ENCODE results near the gene SLC6A8.
"Not testable (repeated sequence)": the region's sequence is repeated elsewhere in the genome, so short reads cannot be mapped to it uniquely, and the experiment has no call there.

The SLC6A8 gene

DNA sequence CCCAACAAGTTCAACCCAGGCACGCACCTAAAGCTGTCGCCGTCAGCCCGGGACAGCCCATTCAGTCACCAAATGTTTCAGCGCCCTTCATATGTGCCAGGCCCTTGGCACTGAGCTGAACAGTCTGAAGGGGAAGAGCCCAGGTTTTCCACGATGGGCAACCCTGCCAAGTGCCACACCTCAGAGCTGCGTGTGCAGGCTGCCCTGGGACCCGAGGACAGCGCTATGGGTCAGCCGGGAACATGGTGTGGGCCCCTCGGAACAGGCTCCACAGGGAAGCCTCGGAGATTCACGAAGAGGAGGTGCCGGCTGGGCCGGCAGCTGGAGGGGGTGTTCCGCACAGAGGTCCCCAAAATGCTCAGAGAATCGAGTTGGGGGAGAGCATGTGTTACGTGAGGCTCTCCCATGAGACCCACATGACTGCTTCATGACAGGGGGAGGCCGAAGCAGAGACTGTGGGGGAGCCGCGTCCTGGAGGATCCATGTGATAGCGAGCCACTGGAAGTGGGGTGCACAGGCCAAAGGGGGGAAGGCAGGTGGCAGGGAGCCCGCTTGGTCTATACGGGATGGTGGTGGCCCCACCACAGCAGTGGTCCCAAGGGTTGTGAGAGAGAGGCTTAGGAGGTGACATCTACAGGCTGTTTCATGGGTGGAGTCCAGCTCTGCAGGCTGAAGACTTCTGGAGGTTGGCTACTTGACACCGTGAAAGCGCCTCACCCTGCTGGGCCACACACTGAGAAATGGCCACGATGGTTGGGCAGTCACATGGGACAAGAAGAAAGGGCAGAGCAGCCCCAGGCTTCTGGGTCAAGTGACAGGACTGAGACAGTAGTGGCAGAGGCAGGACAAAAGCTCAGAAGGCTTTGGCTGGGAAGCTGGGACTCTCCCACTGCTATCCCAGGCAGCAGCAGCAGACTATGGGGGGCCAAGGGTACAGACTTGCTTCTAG, 22.3 kb downstream of the SLC6A8 start:
- DNase-seq: no peak

DNA sequence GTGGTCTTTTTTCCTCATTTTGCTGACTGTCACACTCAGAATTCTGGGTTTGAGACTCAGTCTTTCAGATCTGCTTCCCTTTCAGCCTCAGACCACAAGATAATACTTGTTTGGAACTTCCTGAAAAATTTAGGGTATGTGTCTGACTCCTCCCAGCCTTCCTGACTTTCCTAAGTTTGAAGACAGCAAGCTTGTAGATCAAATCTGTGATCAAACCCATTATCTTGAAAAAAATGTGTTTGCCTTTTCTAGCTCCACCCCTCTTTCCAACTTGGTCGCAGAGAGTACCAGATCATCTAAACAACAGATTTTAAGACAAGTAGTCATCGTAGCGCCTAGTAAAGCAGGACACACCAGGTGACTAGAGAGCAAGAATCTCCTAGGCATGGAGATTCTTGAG, 26.5 kb downstream of the SLC6A8 start:
- no peak for DNase-seq

DNA sequence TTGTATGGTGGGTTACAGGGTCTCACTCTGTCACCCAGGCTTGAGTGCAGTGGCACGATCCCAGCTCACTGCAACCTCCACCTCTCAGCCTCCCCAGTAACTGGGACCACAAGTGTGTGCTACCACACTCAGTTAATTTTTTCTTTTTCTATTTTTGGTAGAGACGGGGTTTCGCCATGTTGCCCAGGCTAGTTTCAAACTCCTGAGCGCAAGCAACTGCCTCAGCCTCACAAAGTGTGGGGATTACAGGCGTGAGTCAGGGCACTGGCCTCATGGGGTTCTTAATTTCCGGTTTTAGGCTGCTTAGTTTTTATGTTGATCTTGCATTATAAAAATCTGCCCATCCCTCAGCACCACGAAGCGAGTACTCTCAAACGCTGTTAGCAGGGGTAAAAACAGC, 29.7 kb downstream of the SLC6A8 start:
- no peak for DNase-seq

- no peak for DNase-seq
Observed at GRCh38 chrX:153719238-153719637, 31.5 kb downstream of the SLC6A8 start.

GRCh38 chrX:153719701-153720100, 32.0 kb downstream of the SLC6A8 start:
- DNase-seq: no peak

DNA sequence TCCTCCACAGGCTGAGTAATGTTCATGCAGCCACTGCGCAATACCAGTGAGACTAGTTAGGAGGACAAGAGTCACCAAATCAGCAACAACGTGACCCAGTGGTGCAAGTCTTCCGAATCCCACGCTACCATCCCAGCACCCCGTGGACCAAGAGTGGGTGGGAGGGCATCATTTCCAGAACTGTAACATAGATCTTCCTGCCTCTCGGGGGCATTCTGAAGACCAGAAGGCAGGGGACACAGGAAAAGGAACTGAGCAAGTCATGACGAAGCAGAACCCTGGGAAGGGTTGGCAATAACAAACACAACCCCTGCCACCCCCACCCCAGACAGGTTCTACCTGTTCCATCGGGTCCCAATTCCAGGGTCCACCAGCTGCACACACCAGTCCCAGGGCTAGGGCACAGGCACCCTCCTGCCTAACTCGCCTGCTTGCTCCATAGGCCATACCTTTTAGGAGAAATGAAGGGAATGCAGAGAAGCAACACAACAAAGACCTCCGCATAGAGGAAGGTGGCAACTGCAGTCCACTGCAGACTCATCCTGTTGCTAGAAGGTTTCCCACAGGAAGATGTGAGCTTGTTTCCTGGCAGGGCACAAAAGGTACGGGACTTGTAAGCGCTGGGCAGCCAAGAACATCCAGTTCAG, 35.1 kb downstream of the SLC6A8 start:
- no peak for DNase-seq

DNA sequence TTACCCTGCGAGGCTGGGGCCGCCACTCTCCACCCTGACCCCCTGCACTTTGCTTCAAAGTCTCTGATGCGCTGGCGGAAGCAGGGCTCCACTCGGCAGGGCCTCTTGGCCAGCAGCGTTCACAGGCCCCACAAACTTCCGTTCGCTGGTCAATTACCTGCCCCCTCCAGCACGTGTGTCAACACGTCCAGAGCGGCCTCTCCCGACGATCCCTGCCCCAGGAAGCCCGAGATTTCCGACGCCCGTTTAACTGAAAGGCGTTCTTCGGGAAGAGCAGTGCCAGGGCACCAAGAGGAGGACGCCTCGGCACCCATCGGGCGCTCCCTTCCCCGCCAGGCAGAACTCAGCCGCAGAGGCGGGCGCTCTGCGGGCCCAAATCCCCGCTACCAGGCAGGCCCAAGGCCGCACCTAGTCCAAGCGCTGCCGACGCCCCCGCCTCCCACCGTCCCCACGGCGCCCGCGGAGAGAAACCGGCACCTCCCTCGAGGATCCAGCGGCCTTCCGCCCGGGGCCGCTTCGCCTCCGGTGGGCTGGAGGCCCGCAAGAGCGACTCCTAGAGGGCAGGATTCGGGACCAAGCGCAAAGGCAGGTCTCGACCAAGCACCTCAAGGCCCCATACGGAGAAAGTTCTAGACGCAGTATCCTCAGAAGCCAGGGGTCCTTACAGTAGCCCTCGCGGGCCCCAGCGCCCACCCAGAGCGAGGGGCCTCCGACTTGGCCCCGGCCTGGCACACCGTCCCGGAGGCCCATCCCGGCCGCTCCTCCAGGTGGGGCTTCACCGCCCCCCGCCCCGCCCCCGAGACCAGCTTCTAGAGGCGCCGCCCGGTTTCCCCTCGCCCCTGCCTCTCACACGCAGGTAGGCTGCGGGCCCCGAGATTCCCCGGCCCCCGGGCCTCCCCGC, 35.9 kb downstream of the SLC6A8 start:
- no peak for DNase-seq

GRCh38 chrX:153724252-153725038, 36.7 kb downstream of the SLC6A8 start, which contains the start of the genes ABCD1 and BCAP31:
ABCD1 (plus strand) TSS chrX:153724856; CDS start chrX:153725267, 411 bp downstream.
BCAP31 (minus strand) TSS chrX:153724387; CDS start chrX:153723244, 1,143 bp downstream.
- DNase-seq: peak; percentile 93

GRCh38 chrX:153725039-153725831, 37.5 kb downstream of the SLC6A8 start:
- peak; percentile 31 for DNase-seq

DNA sequence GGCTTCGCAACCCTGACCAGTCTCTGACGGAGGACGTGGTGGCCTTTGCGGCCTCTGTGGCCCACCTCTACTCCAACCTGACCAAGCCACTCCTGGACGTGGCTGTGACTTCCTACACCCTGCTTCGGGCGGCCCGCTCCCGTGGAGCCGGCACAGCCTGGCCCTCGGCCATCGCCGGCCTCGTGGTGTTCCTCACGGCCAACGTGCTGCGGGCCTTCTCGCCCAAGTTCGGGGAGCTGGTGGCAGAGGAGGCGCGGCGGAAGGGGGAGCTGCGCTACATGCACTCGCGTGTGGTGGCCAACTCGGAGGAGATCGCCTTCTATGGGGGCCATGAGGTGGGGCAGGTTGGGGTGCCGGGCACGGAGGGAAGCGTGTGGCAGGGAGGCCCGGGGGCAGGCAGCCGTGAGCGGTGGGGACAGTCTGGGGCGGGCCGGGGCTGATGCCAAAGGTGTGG, 38.1 kb downstream of the SLC6A8 start:
- no peak for DNase-seq

GRCh38 chrX:153726286-153727122, 38.8 kb downstream of the SLC6A8 start:
- DNase-seq: peak; percentile 63

GRCh38 chrX:153727123-153727931, 39.6 kb downstream of the SLC6A8 start:
- DNase-seq: peak; percentile 56

DNA sequence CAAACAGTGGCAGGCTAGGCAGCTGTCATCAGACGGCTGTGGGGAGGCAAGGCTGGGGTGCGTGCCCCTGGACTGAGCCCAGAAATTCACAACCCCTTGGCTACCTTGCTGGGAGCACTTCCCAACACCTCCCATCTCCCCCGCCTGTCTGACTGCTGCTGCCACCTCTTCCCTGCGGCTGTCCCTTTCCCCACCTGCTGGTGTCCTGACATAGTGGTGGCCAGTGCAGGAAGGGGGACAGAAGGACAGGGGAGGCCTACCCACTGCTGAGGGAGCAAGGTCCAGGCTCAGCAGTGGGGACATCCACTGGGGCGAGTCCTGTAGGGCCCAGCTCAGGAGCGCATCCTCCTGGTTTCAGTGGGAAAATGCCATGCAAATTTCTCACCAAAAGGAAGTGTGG, 40.4 kb downstream of the SLC6A8 start:
- no peak for DNase-seq

GRCh38 chrX:153728951-153729631, 41.4 kb downstream of the SLC6A8 start:
- DNase-seq: no peak

DNA sequence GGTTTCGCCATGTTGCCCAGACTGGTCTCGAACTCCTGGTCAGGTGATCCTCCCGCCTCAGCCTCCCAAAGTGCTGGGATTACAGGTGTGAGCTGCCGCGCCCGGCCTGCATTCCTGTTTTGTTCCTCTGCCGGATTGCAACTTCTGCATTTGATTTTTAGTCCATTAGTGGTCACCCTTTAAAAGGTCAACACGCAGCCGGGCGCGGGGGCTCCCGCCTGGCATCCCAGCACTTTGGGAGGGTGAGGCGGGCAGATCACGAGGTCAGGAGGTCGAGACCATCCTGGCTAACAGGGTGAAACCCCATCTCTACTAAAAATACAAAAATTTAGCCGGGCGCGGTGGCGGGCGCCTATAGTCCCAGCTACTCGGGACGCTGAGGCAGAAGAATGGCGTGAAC, 42.4 kb downstream of the SLC6A8 start:
- not testable (repeated sequence) for DNase-seq

GRCh38 chrX:153731117-153731844, 43.6 kb downstream of the SLC6A8 start:
- DNase-seq: no peak

GRCh38 chrX:153731845-153732215, 44.1 kb downstream of the SLC6A8 start:
- no peak for DNase-seq

DNA sequence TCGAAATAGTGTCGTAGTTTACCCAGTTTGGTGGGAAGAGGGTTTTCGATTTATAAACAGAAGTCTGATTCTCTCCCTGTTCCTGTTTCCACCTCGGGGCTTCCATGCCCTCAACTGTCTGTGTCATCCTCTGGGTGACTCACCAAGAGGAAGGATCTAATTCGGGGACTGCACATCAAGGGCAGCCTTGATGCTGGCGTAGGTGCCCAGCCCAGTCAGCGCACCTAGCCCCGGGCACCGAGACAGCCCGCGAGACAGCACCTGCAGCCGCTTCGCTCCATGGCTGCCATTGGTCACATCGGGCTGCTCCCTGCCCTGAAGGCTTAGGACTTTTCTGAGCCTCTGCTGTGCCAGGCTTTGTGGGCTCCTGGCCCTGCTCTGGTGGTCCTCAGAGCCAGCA, 44.7 kb downstream of the SLC6A8 start:
- no peak for DNase-seq

Measured in right hindlimb (tissue), 1 donor.